HG02885 (cell line): ENCODE results near the gene DYSF.
"Not testable (repeated sequence)": the region's sequence is repeated elsewhere in the genome, so short reads cannot be mapped to it uniquely, and the experiment has no call there.

Experiments used
- ATAC-seq: cut with Tn5 transposase; IDR thresholded peaks from one replicate; pipeline ENCODE4 v1.9.1; 2021; ENCODE audit warnings: mild to moderate bottlenecking; ENCODE audit not compliant: unreplicated experiment, poor library complexity

Gene DYSF

DNA sequence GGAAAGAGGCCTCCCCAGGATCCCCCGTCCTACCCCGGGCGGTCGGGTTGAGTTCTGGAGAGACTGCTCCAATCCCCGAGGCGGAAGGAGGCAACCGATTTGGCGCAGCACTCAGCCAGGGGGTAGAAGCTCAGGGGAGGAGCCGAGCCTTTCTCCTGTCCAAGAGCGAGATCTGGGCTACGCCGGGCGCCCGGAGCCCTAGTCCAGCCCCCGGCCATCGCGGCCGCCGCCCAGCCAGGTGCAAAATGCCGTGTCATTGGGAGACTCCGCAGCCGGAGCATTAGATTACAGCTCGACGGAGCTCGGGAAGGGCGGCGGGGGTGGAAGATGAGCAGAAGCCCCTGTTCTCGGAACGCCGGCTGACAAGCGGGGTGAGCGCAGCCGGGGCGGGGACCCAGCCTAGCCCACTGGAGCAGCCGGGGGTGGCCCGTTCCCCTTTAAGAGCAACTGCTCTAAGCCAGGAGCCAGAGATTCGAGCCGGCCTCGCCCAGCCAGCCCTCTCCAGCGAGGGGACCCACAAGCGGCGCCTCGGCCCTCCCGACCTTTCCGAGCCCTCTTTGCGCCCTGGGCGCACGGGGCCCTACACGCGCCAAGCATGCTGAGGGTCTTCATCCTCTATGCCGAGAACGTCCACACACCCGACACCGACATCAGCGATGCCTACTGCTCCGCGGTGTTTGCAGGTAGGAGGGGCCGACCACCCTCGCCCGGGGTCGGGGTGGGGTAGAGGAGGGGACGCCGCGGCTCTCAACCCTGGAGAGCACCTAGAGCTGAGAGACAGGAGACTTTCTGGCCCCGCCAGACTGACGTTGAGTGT is at the start of gene DYSF:
Gene DYSF, plus strand, starts transcription at position 158 of the 817 bp plus-strand sequence.
- ATAC-seq = no peak

- ATAC-seq = no peak
These were observed 43.8 kb upstream of the DYSF start for GRCh38 chr2:71409611-71410010.

GRCh38 chr2:71410696-71411095 is 42.7 kb upstream of the DYSF start:
- ATAC-seq = no peak

DNA sequence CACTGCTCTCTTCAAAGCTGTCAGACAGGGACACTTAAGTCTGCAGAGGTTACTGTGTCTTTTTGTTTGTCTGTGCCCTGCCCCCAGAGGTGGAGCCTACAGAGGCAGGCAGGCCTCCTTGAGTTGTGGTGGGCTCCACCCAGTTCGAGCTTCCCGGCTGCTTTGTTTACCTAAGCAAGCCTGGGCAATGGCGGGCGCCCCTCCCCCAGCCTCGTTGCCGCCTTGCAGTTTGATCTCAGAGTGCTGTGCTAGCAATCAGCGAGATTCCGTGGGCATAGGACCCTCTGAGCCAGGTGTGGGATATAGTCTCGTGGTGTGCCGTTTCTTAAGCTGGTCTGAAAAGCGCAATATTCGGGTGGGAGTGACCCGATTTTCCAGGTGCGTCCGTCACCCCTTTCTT is 36.5 kb upstream of the DYSF start:
- not testable (repeated sequence) for ATAC-seq

DNA sequence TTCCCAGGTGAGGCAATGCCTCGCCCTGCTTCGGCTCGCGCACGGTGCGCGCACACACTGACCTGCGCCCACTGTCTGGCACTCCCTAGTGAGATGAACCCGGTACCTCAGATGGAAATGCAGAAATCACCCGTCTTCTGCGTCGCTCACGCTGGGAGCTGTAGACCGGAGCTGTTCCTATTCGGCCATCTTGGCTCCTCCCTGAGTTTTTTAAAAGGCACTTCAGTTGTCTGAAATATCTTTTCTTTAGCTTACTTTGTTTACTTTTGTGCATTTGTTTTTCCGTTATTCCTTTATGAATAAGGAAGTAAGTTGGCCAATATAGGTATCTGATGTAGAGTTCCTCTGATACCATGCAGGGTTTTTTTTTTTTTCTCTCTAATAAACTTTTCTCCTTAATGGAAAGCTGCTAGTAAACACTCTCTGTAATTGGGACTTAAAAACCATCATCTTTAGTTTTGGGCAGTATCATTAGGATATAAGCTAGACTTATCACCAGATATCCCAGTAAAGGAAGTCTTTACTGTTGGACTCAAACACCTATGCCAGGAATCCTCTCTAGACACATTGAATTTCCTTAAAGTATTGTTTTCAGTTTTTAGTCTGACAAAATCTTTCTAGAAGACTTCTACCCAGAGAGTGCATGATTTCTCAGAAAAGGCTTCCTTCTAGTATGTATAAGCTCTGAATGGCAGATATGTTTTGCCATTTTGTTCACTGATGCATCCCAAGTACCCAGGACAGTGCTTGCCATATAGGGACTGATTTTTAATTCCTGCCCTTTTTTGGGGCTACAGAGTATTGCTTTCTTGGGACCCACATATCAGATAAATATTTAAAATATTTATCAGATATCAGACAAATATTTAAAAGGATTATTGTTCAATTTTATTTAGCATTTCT is 35.8 kb upstream of the DYSF start:
- ATAC-seq = no peak

DNA sequence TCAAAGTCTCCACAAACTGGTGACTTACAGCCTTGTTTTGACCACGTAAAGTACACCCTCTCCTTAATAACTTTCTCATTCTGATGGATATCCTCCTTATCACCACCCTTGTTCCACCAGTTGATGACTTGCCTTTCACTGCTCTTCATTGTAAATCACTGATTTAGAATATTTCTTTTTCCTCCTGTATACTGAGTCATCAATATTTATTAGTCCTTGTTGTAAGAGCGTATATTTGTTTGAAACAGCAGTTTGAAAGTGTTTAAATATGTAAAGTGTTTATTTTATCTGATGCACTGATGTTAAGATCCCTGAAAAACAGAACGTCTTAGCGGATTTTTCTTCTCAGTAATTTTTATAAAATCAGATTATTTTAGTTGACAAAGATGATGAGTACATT is 34.2 kb upstream of the DYSF start:
- ATAC-seq = no peak

GRCh38 chr2:71419976-71420375 is 33.4 kb upstream of the DYSF start:
- no peak for ATAC-seq

GRCh38 chr2:71422786-71423185 is 30.6 kb upstream of the DYSF start:
- no peak for ATAC-seq

- no peak for ATAC-seq
These were observed 29.4 kb upstream of the DYSF start for GRCh38 chr2:71423817-71424420.

GRCh38 chr2:71426721-71427120 is 26.6 kb upstream of the DYSF start:
- no peak for ATAC-seq

DNA sequence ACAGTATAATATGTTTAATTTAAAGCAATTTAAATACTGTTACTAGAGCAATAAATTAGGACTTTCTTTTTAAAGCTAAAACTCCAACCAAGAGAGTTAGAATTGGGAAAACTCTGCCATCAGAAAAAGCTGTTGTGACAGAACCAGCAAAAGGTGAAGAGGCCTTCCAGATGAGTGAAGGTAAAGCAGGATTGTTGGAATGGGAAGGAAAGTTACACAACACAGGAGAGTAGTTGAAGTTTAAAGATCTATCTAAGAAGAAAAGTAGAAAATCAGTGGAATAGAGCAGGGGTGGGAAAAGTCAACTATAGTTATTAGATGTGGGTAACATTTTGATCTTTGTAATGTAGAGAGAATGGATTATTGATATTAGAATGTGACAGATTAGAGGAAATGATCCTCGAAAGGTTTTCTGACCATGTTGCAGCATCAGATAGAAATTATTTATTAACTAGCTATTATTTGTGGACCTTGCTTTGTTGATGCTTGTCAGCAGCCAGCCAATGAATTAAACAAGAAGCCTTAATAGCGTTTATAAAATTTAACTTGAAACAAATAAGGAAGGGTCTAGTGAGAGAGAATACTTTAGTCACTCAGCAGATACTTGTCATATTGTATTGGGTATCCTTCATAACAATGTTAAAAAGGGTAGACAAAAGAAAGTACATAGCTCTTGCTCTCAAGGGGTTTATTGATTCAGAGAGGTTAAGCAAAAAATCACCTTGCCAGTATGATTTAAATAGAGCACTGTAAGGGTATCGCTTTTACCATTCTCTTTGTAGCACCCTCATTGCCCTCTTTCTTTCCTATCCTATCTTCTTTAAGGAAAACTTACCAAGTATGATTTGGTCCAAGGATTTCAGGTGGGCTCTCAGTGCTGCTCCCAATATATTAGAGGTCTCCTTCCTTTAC is 24.6 kb upstream of the DYSF start:
- ATAC-seq = no peak

DNA sequence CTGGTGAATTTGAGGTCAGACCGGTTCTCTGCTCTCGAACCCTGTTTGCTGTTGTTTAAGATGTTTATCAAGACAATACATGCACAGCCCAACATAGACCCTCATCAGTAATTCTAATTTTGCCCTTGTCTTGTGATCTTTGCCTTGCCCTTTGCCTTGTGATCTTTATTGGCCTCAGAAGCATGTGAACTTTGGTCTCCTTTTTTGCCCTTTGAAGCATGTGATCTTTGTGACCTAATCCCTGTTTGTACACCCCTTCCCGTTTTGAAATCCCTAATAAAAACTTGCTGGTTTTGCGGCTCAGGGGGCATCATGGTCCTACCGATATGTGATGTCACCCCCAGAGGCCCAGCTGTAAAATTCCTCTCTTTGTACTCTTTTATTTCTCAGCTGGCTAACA is 8.2 kb upstream of the DYSF start:
- ATAC-seq = not testable (repeated sequence)

DNA sequence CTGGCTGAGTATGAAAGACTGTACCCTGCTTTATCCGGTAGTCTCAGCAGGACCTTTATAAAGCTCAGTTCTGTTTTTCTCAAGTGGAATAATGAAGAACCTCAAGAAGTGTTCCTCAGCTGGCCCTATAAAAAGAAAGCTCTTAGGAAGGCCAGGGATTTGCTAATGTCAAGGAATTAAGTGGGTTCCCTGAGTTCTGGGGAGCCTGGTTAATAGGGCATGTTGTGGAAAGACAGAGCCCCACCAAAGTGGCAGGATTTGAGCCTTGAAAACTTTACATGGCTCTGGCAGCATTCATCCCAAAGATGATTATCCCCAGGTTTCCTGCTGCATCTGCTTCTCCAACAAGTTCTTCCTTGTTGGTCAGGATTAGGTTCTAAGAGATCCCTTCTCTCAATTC is 6.9 kb upstream of the DYSF start:
- ATAC-seq = no peak

DNA sequence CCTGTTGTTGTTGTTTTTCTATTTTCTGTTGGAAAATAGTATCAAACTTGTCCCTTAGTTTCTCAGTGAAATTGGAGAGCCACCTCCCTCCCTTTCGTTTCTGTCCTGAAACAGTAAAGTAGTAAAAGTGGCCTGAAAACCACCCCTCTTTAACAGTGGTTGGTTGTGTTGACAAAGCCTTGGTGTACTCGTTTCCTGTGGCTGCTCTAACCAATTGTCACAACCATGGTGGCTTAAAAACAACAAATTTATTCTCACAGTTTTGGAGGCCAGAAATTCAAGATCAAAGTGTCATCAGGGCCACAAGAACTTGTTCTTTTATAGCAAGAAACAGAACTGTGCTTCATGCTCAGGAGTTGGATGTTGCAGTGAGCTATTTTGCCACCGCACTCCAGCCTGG is 4.0 kb upstream of the DYSF start:
- no peak for ATAC-seq

GRCh38 chr2:71451705-71452104 is 1.7 kb upstream of the DYSF start:
- no peak for ATAC-seq

- no peak for ATAC-seq
These were observed 796 bp upstream of the DYSF start for GRCh38 chr2:71452565-71452964.

DNA sequence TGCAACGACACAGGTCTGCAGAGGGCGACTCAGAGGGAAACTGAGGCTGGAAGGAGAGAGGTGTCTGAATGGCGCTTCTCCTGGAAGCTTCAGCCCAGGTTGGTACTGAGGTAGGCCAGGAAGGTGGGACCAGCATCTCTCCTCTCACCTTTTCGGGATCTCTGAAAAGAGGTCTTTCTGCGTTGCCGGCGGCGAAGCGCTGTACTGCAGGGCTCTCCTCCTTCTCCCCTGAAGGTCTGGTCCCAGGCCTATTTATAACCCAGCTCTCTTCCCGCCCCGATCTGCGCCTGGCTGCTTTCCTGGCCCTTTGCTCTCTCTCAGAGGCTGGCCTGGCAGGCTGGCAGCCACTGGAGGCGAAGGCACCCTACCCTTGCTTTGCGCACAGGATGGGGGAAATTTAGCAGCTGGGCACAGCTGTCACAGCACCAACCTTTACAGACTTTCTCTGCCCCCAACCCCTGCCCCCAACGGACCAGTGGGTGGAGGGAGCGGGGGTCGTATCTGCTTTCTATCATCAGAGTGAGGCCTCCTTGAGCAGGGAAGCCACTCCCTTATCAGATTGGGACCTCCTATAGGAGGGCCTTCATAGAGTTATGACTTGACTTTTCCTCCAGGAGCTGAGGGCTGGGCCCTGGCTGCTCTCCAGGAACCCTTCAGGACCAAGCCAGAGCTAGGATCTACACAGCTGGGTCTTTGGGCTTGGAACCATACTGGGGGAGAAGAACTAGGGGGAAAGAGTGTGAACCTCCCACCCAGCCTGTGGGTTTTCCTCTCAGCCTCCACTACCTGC is 1.1 kb downstream of the DYSF start:
- ATAC-seq = no peak

DNA sequence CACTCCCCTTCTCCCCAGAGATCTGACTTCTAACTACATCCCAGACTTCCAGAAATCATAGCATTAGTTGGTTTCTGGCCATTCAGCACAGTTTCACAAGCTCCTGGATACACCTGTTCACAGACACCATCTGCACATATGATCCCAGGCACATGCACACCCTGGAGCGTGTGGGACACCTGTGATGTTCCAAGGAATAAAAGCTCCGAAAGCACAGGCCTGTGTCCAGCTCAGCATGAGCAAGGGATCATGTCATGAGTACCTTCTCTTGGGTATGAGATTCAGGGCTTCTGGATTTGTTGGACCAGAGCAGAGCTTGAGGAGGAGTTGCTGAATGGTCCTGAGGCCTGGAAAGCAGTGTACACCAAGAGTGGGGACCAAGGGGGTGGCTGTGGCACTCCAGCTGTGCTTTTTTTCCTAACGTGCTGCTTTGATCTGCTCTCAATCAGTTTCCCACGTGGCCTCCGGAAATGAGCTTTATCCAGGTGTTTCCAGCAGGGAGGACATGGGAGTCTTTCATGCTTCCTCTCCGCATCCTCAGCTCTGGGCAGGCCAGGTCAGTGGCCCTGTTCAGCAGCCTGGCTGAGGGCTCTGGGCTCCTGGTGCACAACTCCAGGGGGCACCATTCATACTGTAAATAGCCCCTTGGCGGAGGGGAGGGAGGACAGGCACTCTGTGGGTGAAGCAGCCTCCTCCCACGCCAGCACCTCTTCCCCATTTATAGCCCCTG is 1.8 kb downstream of the DYSF start:
- no peak for ATAC-seq
